Effector memory CD4-positive, alpha-beta T cell (primary cell): ENCODE results near the gene CA11.

Source experiments
- DNase-seq, 3 donors: peaks; one replicate each; pipeline ENCODE4 v3.0.0-alpha.2; 2020
- H3K27ac ChIP-seq: 2 replicates; pipeline ENCODE4 v1.7.0; 2013; ENCODE audit warnings: mild to moderate bottlenecking, low read length, moderate library complexity; ENCODE audit not compliant: insufficient read depth, poor library complexity, severe bottlenecking
- H3K27me3 ChIP-seq: replicated peaks from 2 replicates; pipeline ENCODE4 v1.7.0; 2013; ENCODE audit warnings: mild to moderate bottlenecking, low read length; ENCODE audit not compliant: insufficient read depth, control insufficient read depth, poor library complexity, severe bottlenecking
- H3K36me3 ChIP-seq: 2 replicates; pipeline ENCODE4 v1.7.0; 2013; ENCODE audit warnings: mild to moderate bottlenecking, low read length, moderate library complexity; ENCODE audit not compliant: control insufficient read depth, insufficient read depth
- H3K4me1 ChIP-seq: 2 replicates; pipeline ENCODE4 v1.7.0; 2013; ENCODE audit warnings: low read length, mild to moderate bottlenecking; ENCODE audit not compliant: control insufficient read depth, insufficient read depth, poor library complexity, severe bottlenecking
- H3K4me3 ChIP-seq: 2 replicates; pipeline ENCODE4 v1.7.0; 2013; ENCODE audit warnings: low read length, low read depth, mild to moderate bottlenecking; ENCODE audit not compliant: insufficient read depth, poor library complexity, severe bottlenecking
- H3K9me3 ChIP-seq: 2 replicates; pipeline ENCODE4 v1.7.0; 2013; ENCODE audit warnings: mild to moderate bottlenecking, low read length, moderate library complexity; ENCODE audit not compliant: control insufficient read depth

The CA11 gene

DNA sequence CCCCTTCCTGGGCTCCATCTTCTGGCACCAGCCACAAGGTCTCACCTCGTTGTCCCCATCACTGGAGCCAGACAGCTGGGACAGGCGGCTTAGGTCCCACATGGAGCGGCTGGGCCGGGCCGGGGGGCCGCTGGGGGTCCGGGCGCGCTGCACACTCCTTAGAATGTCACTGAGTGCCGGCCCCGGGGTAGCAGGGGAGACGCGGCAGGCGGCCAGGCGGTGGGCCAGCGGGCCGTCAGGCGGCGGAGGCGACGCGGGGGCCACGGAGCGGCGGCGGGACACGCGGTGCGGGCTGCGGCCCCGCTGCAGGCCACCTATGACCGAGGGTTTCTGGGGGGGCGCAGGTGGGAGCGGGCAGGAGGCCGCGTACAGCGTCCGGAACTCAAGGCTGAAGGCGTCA lies 42.5 kb downstream of the CA11 start:
- DNase-seq: no peak
- Histone ChIP-seq H3K4me3 (no peak overlapping the region), H3K27me3 (no peaks in the 10 kb centered on the region), H3K36me3 (no peaks in the 10 kb centered on the region), H3K27ac (no peak overlapping the region), H3K4me1 (no peaks in the 10 kb centered on the region), H3K9me3 (no peaks in the 10 kb centered on the region)

DNA sequence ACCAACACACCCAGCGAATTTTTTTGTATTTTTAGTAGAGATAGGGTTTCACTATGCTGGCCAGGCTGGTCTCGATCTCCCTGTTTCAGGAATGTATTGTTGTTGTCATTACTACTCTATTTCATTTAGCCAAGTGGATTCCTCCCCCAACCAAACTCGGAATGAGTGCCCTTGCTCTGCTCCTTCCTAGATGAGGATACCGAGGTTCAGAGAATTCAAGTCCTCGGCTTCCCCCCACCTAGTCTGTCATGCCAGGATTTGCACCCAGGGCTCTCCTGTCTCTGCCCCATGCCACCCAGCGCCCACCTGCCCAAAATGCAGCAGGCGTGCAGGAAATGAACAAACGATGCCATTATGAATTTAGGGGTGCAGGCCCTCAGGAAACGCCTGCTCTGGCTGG lies 43.0 kb downstream of the CA11 start:
- Histone ChIP-seq H3K4me1 (no peaks in the 10 kb centered on the region), H3K4me3 (no peak overlapping the region), H3K9me3 (no peaks in the 10 kb centered on the region), H3K36me3 (no peaks in the 10 kb centered on the region), H3K27me3 (no peaks in the 10 kb centered on the region), H3K27ac (no peak overlapping the region)
- no peak for DNase-seq

DNA sequence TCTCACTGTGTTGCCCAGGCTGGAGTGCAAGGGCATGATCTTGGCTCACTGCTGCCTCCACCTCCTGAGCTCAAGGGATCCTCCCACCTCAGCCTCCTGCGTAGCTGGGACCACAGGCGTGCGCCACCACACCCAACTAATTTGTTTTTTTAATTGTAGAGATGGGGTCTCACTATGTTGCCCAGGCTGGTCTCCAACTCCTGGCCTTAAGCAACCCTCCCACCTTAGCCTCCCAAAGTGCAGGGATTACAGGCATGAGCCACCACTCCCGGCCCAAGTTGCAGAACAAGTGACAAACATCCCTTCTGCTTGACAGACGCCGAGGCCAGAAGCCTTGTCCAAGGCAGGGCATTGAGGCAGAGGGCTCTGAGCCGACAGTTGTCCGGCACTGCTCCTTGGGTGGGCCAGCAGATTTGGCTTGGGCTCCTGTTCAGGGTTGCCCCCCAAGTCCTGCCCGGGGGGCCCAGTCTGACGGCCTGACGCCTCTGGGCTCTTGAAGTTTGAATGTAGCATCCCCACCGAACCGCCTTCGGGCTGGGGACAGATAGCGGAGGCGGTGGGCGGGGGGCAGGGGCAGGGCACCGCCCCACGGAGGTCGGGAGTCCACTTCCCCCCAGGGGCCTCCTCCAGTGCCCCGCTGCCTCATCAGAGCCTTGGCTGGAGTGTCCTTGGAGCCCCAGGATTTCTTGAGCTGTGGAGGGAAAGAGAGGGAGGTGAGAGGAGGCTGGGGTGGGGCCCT lies 45.1 kb downstream of the CA11 start:
- no peak overlapping the region for H3K4me3 ChIP-seq
- DNase-seq: no peak
- H3K9me3 ChIP-seq: no peaks in the 10 kb centered on the region
- H3K27me3 ChIP-seq: no peaks in the 10 kb centered on the region
- peaks cover 11% of the 10 kb centered on the region for H3K4me1 ChIP-seq
- H3K27ac ChIP-seq: no peak overlapping the region
- no peaks in the 10 kb centered on the region for H3K36me3 ChIP-seq

DNA sequence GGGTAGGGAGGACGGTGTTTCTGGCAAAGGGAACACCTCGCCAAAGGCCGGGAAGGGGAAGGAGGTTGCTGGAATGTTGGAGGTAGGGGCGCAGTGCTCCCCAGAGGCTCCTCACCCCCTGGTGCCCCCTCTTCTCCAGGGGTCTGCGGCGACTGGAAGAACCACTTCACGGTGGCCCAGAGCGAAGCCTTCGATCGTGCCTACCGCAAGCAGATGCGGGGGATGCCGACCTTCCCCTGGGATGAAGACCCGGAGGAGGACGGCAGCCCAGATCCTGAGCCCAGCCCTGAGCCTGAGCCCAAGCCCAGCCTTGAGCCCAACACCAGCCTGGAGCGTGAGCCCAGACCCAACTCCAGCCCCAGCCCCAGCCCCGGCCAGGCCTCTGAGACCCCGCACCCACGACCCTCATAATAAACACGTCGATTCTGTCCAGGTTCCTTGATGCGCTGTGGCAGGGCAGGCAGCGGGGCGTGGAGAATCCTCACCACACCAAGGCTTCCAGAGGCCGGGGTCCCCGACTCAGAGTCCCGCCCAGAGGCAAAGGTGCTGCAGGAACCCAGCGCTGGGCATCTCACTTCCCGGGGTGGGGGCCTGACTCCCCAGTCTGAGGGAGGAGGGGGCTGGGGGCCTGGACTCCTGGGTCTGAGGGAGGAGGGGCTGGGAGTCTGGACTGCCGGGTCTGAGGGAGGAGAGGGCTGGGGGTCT lies 46.8 kb downstream of the CA11 start:
- H3K27me3 ChIP-seq: no peaks in the 10 kb centered on the region
- no peak overlapping the region for H3K27ac ChIP-seq
- H3K4me1 ChIP-seq: peaks cover 13% of the 10 kb centered on the region
- no peaks in the 10 kb centered on the region for H3K36me3 ChIP-seq
- DNase-seq: no peak
- H3K9me3 ChIP-seq: no peaks in the 10 kb centered on the region
- H3K4me3 ChIP-seq: no peak overlapping the region

DNA sequence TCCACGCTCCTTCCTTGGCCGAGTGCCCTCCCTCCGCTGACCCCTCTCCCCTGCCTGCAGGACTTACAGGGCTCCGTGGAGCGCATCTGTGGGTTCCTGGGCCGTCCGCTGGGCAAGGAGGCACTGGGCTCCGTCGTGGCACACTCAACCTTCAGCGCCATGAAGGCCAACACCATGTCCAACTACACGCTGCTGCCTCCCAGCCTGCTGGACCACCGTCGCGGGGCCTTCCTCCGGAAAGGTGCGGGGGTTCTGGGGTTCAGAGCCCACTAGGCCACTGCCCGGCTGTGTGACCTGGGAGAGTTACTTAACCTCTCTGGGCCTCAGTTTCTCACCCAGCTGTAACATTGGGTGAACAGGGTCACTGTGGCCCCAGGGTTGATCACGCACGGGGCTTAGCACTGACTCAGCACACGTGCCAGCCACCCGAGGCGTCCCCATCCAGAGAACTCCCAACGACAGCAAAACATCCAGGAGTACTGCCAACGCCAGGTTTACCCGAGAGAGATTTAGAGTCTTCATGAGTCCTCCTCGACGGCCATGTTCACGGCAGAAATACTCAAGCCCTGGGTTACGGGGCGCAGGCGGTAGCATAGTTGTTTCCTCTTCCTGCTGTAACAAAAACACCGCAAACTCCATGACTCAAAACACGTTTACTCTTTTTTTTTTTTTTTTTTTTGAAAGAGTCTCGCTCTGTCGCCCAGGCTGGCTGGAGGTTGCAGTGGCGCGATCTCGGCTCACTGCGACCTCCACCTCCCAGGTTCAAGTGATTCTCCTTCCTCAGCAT lies 49.1 kb downstream of the CA11 start:
- H3K27me3 ChIP-seq: no peaks in the 10 kb centered on the region
- no peaks in the 10 kb centered on the region for H3K36me3 ChIP-seq
- peak; percentile 26 to 40 (median 28) for DNase-seq
- peak overlapping the region; percentile 60 for H3K27ac ChIP-seq
- H3K4me3 ChIP-seq: peak overlapping the region; percentile 31
- H3K9me3 ChIP-seq: no peaks in the 10 kb centered on the region
- peaks cover 16% of the 10 kb centered on the region for H3K4me1 ChIP-seq

- Histone ChIP-seq H3K36me3 (no peaks in the 10 kb centered on the region), H3K4me1 (peaks cover 16% of the 10 kb centered on the region), H3K27me3 (no peaks in the 10 kb centered on the region), H3K9me3 (no peaks in the 10 kb centered on the region), H3K27ac (peak overlapping the region; percentile 60), H3K4me3 (no peak overlapping the region)
- no peak for DNase-seq
These were observed 49.8 kb downstream of the CA11 start for GRCh38 chr19:48596237-48596636.

DNA sequence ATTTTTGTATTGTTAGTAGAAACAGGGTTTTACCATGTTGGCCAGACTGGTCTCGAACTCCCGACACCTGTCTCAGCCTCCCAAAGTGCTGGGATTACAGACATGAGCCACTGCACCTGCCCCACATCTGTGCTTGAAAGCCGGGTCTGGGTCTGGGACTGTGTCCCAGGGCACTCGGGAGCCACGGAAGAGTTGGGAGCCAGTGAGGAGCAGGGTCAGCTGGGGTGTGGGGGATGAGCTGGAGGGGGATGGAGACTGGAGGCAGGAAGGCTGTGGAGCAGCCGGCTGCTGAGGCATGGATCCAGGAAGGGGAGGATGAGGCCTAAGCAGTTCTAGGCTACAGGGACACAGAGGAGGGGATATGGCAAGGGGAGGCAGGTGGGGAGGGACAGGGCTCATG lies 50.2 kb downstream of the CA11 start:
- Histone ChIP-seq H3K36me3 (no peaks in the 10 kb centered on the region), H3K4me3 (no peak overlapping the region), H3K27ac (no peak overlapping the region), H3K4me1 (peaks cover 16% of the 10 kb centered on the region), H3K27me3 (no peaks in the 10 kb centered on the region), H3K9me3 (no peaks in the 10 kb centered on the region)
- no peak for DNase-seq

DNA sequence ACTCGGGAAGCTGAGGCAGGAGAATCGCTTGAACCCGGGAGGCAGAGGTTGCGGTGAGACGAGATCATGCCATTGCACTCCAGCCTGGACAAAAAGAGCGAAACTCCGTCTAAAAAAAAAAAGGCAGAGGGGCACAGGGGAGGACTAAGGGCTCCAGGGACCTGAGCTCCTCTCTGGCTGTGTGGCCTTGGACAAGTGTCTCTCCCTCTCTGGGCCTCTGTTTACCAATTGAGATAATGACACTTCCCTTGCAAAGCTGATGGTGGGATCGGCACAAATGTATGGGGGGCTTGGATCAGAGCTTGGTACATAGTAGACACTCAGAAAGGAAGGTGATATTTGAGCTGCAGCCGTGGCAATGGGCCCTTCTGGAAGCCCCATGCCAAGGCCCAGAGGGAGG lies 50.8 kb downstream of the CA11 start:
- Histone ChIP-seq H3K27ac (no peak overlapping the region), H3K4me1 (peaks cover 16% of the 10 kb centered on the region), H3K27me3 (no peaks in the 10 kb centered on the region), H3K36me3 (no peaks in the 10 kb centered on the region), H3K9me3 (no peaks in the 10 kb centered on the region), H3K4me3 (no peak overlapping the region)
- no peak for DNase-seq

- H3K4me1 ChIP-seq: peaks cover 12% of the 10 kb centered on the region
- no peak overlapping the region for H3K4me3 ChIP-seq
- H3K27me3 ChIP-seq: no peaks in the 10 kb centered on the region
- no peaks in the 10 kb centered on the region for H3K36me3 ChIP-seq
- no peak for DNase-seq
- no peaks in the 10 kb centered on the region for H3K9me3 ChIP-seq
- no peak overlapping the region for H3K27ac ChIP-seq
These were observed 55.0 kb downstream of the CA11 start for GRCh38 chr19:48591021-48591420.
